Natural killer cell treated with Interleukin-12 subunit alpha and Interleukin-12 subunit beta and Interleukin-15 and Interleukin-18, amount 100 ng/mL, for 72 hours (primary cell): ENCODE results near the gene VWA8. TPM values are rescaled to one million over a fixed set of nuclear protein-coding genes. Genes with fewer than 3 reads are reported as not detected.
"Not testable (repeated sequence)": the region's sequence is repeated elsewhere in the genome, so short reads cannot be mapped to it uniquely, and the experiment has no call there.

ENCODE experiments used
- ATAC-seq, 2 donors: fragments of 150-1000 bp; cut with Tn5 transposase in 1 of 2; sonication (Bioruptor Pico), chemical (Tn5 transposase) in 1 of 2; 2 replicates each; pipeline ENCODE4 v1.10.0; 2021
- DNase-seq: peaks from one replicate; pipeline ENCODE4 v3.0.0; 2022; ENCODE audit warnings: low spot score
- H3K27ac Mint-ChIP-seq, 2 donors: 1 replicate in 1 of 2; 2 replicates in 1 of 2; pipeline ENCODE4 v1.8.0; 2022; ENCODE audit warnings: mixed read lengths in 2 of 2, mild to moderate bottlenecking in 1 of 2, moderate library complexity in 1 of 2
- H3K27me3 Mint-ChIP-seq, 2 donors: 1 replicate in 1 of 2; 2 replicates in 1 of 2; pipeline ENCODE4 v1.8.0; 2022; ENCODE audit warnings: mixed read lengths in 2 of 2
- H3K36me3 Mint-ChIP-seq: one replicate; pipeline ENCODE4 v1.8.0; 2022; ENCODE audit warnings: mixed read lengths
- H3K4me1 Mint-ChIP-seq, 2 donors: 1 replicate in 1 of 2; 2 replicates in 1 of 2; pipeline ENCODE4 v1.8.0; 2022; ENCODE audit warnings: low read depth in 2 of 2, mixed read lengths in 2 of 2, mild to moderate bottlenecking in 1 of 2
- H3K4me3 Mint-ChIP-seq: one replicate; pipeline ENCODE4 v1.8.0; 2022; ENCODE audit warnings: mixed read lengths
- H3K9me3 Mint-ChIP-seq: 2 replicates; pipeline ENCODE4 v1.8.0; 2022; ENCODE audit warnings: mixed read lengths
- total RNA-seq, 2 donors: library from RNA; stranded (reverse); gene quantifications; one replicate each; pipeline ENCODE4 v1.2.3, GENCODE V29; 2022

The VWA8 gene
- total RNA-seq, 2 donors from 2014 or later: 15.6 to 24.0 TPM

- Mint-ChIP-seq H3K4me1 (peaks cover 7 to 10% of the 10 kb centered on the region in 2 donors), H3K36me3 (no peaks in the 10 kb centered on the region), H3K27me3 (no peaks in the 10 kb centered on the region), H3K9me3 (no peaks in the 10 kb centered on the region), H3K4me3 (no peak overlapping the region), H3K27ac (no peak overlapping the region)
- ATAC-seq (no peak), DNase-seq (no peak)
These were observed 26.8 kb downstream of the VWA8 start for GRCh38 chr13:41934120-41934519.

DNA sequence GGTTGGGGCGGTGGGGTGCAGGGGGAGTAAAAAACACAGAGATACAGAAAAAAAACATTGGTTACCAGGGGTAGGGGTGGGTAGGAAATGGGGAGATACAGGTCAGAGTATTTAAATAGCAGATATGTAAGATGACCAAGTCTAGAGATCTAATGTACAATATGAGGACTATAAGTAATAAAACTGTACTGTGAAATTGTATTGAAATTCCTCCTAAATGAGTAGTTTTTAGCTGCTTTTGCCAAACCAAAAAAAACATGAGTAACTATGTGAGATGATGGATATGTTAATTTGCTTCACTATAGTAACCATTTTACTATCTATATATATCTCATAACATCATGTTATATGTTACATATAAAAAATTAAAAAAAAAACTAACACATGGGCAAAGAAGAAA, 29.6 kb downstream of the VWA8 start:
- Mint-ChIP-seq H3K9me3 (peaks cover 3% of the 10 kb centered on the region), H3K27ac (no peak overlapping the region), H3K4me3 (no peak overlapping the region), H3K27me3 (no peaks in the 10 kb centered on the region), H3K36me3 (peaks cover 12% of the 10 kb centered on the region), H3K4me1 (peaks cover 12 to 18% of the 10 kb centered on the region in 2 donors)
- ATAC-seq (no peak), DNase-seq (no peak)

DNA sequence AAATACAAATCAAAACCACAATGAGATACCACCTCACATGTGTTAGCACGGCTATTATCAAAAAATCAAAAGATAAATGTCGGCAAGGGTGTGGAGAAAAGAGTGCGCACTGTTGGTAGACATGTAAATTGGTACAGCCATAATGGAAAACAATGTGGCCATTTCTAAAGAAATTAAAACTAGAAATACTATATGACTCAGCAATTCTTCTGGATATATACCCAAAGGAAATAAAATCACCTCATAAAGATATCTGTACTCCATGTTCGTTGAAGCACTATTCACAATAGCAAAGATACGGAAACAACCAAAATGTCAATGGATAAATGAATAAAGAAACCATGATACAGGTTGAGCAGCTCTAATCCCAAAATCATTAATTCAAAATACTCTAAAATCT, 30.8 kb downstream of the VWA8 start:
- Mint-ChIP-seq H3K27me3 (no peaks in the 10 kb centered on the region), H3K27ac (no peak overlapping the region), H3K4me1 (peaks cover 9 to 18% of the 10 kb centered on the region in 2 donors), H3K36me3 (peaks cover 18% of the 10 kb centered on the region), H3K9me3 (peaks cover 6% of the 10 kb centered on the region), H3K4me3 (no peak overlapping the region)
- DNase-seq (no peak), ATAC-seq (no peak)

DNA sequence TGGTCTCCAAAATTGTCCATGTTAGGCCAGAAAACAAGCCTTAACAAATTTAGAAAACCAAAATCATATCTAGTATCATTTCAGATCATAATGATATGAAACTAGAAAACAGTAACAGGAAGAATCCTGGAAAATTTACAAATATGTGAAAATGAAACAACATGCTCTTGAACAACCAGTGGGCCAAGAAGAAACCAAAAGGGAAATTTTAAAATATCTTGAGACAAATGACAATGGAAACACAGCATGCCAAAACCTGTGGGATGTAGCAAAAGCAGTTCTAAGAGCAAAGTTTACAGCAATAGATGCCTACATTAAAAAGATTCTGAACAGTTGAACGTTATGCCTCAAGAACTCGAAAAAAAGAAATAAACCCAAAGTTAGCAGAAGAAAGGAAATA, 32.6 kb downstream of the VWA8 start:
- H3K4me1 Mint-ChIP-seq: peaks cover 17 to 28% of the 10 kb centered on the region in 2 donors

GRCh38 chr13:41925014-41925413, 35.9 kb downstream of the VWA8 start:
- no peak overlapping the region for H3K27ac Mint-ChIP-seq
- no peak for DNase-seq
- peaks cover 23 to 35% of the 10 kb centered on the region in 2 donors for H3K4me1 Mint-ChIP-seq

More for the DNA sequence above, 32.6 kb downstream of the VWA8 start:
- Mint-ChIP-seq H3K36me3 (peaks cover 32% of the 10 kb centered on the region), H3K27me3 (no peaks in the 10 kb centered on the region), H3K27ac (peak overlapping the region; percentile 8 to 82), H3K9me3 (peaks cover 12% of the 10 kb centered on the region), H3K4me3 (peak overlapping the region; percentile 71)
- ATAC-seq (no peak), DNase-seq (no peak)

GRCh38 chr13:41922894-41923293, 38.0 kb downstream of the VWA8 start:
- H3K27me3 Mint-ChIP-seq, H3K4me3 Mint-ChIP-seq, DNase-seq, H3K27ac Mint-ChIP-seq, ATAC-seq: not testable (repeated sequence)
- peaks cover 11% of the 10 kb centered on the region for H3K9me3 Mint-ChIP-seq
- H3K36me3 Mint-ChIP-seq: peaks cover 34% of the 10 kb centered on the region
- H3K4me1 Mint-ChIP-seq: peaks cover 27 to 36% of the 10 kb centered on the region in 2 donors

More at GRCh38 chr13:41925014-41925413, 35.9 kb downstream of the VWA8 start:
- Mint-ChIP-seq H3K36me3 (peaks cover 40% of the 10 kb centered on the region), H3K27me3 (no peaks in the 10 kb centered on the region), H3K4me3 (no peak overlapping the region), H3K9me3 (peaks cover 14% of the 10 kb centered on the region)
- ATAC-seq: no peak

DNA sequence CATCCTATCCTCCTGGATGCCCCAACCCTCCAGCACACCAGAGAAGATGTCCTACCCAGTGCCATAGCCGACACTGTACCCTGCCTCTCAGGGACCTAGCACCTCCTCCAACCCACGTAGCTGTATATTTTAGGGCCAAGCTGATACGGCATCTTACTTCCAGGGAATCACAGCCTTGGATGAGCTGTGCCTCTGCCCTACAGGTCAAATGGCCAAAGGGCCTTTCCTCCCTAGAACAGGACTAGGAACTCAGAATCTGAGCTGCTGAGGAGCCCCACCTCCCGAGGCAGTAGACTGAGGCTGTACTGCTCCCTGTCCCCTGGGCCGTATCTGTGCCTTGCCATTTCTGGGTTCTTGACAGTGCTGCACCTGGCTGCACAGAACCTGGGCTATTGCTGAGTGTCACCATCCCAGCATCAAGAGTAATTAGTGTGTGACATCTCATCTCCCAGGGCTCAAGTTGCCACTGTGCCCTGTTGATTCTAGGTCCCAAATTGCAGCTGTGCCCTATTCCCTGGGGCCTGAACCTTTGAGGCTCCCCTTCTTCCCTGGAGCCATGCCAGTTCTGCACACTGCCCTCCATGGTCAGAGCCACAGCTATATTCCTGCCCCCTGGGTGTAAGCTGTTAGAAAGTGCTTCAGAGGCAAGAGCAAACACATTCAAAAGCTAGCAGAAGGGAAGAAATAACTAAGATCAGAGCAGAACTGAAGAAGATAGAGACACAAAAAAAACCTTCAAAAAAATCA, 41.0 kb downstream of the VWA8 start:
- no peak for DNase-seq
- no peaks in the 10 kb centered on the region for H3K27me3 Mint-ChIP-seq
- ATAC-seq: peak; percentile 24 to 52
- peaks cover 20% of the 10 kb centered on the region for H3K36me3 Mint-ChIP-seq
- no peak overlapping the region for H3K4me3 Mint-ChIP-seq
- peaks cover 44 to 61% of the 10 kb centered on the region in 2 donors for H3K4me1 Mint-ChIP-seq
- H3K27ac Mint-ChIP-seq: peak overlapping the region in 1 of 2 donors; percentile 70
- peaks cover 8% of the 10 kb centered on the region for H3K9me3 Mint-ChIP-seq

- Mint-ChIP-seq H3K4me3 (no peak overlapping the region), H3K36me3 (peaks cover 15% of the 10 kb centered on the region), H3K4me1 (peaks cover 43 to 64% of the 10 kb centered on the region in 2 donors), H3K27me3 (no peaks in the 10 kb centered on the region), H3K27ac (peak overlapping the region in 1 of 2 donors; percentile 70), H3K9me3 (peaks cover 8% of the 10 kb centered on the region)
- DNase-seq (no peak), ATAC-seq (peak in 1 of 2 donors; percentile 25)
These were observed 41.7 kb downstream of the VWA8 start for GRCh38 chr13:41919031-41919740.

GRCh38 chr13:41917641-41918040, 43.3 kb downstream of the VWA8 start:
- peaks cover 2% of the 10 kb centered on the region for H3K9me3 Mint-ChIP-seq
- no peaks in the 10 kb centered on the region for H3K27me3 Mint-ChIP-seq
- peak overlapping the region; percentile 51 to 53 for H3K27ac Mint-ChIP-seq
- ATAC-seq: peak; percentile 45 to 62
- peak overlapping the region; percentile 36 for H3K4me3 Mint-ChIP-seq
- no peak for DNase-seq
- H3K36me3 Mint-ChIP-seq: peaks cover 8% of the 10 kb centered on the region
- H3K4me1 Mint-ChIP-seq: peaks cover 38 to 55% of the 10 kb centered on the region in 2 donors

- Mint-ChIP-seq H3K27me3 (no peaks in the 10 kb centered on the region), H3K4me3 (peak overlapping the region; percentile 80), H3K4me1 (peaks cover 37 to 49% of the 10 kb centered on the region in 2 donors), H3K27ac (peak overlapping the region; percentile 35 to 76), H3K9me3 (no peaks in the 10 kb centered on the region), H3K36me3 (peaks cover under 1% of the 10 kb centered on the region)
- DNase-seq: no peak
- ATAC-seq: peak; percentile 71 to 93
These were observed 44.5 kb downstream of the VWA8 start for GRCh38 chr13:41916173-41916954.

GRCh38 chr13:41915081-41915480, 45.8 kb downstream of the VWA8 start:
- H3K9me3 Mint-ChIP-seq: no peaks in the 10 kb centered on the region
- H3K27me3 Mint-ChIP-seq: no peaks in the 10 kb centered on the region
- H3K4me1 Mint-ChIP-seq: peaks cover 31 to 39% of the 10 kb centered on the region in 2 donors
- H3K36me3 Mint-ChIP-seq: no peaks in the 10 kb centered on the region
- no peak for ATAC-seq
- H3K27ac Mint-ChIP-seq: peak overlapping the region; percentile 33 to 48
- no peak for DNase-seq
- H3K4me3 Mint-ChIP-seq: no peak overlapping the region

- Mint-ChIP-seq H3K27ac (peak overlapping the region in 1 of 2 donors; percentile 48), H3K4me1 (peaks cover 26 to 37% of the 10 kb centered on the region in 2 donors), H3K4me3 (no peak overlapping the region), H3K9me3 (no peaks in the 10 kb centered on the region), H3K36me3 (no peaks in the 10 kb centered on the region), H3K27me3 (no peaks in the 10 kb centered on the region)
- DNase-seq (no peak), ATAC-seq (no peak)
These were observed 46.4 kb downstream of the VWA8 start for GRCh38 chr13:41914552-41914951.

GRCh38 chr13:41909506-41909905, 51.4 kb downstream of the VWA8 start:
- no peaks in the 10 kb centered on the region for H3K9me3 Mint-ChIP-seq
- no peak overlapping the region for H3K27ac Mint-ChIP-seq
- peaks cover 6% of the 10 kb centered on the region for H3K36me3 Mint-ChIP-seq
- peaks cover 5% of the 10 kb centered on the region in 2 donors for H3K4me1 Mint-ChIP-seq
- no peaks in the 10 kb centered on the region for H3K27me3 Mint-ChIP-seq
- H3K4me3 Mint-ChIP-seq: no peak overlapping the region
- no peak for ATAC-seq
- no peak for DNase-seq
